Fibroblast of skin of right biceps (primary cell): ENCODE results near the gene THOC5.

ENCODE experiments used
- DNase-seq: peaks from one replicate; pipeline ENCODE4 v3.0.0-alpha.2; 2013

Gene THOC5

DNA sequence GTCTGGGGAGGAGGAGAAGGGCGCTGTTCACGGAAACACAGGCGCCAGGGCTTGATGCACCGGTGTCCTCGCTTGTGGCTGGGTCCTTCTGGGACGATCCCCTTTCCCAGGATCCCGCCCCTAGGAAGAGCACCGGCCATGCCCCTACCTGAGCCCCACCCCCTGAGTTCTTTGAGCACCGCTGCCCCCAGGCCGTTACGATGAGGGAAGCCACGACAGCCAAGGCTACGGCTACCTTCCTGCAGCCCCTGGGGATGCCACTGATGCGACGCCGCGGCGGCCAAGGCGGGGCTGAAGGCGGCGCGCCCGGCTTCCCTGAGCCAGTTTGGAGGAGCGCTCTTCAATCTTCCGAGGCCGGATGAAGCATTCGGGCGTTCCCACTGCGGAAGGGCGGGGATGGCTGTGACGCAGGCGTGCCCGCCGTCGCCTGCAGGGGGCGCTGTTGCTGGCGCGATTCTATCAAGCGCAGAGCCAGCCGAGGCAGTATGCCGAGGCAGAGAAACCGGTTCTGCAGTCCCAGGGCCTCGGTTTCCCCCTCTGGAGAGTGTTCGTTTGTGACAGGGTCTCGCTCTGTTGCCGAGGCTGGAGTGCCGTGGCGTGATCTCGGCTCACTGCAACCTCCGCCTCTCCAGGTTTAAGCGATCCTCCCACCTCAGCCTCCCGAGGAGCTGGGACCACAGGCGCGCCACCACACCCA, 83.2 kb downstream of the THOC5 start:
- DNase-seq = peak; percentile 47

DNA sequence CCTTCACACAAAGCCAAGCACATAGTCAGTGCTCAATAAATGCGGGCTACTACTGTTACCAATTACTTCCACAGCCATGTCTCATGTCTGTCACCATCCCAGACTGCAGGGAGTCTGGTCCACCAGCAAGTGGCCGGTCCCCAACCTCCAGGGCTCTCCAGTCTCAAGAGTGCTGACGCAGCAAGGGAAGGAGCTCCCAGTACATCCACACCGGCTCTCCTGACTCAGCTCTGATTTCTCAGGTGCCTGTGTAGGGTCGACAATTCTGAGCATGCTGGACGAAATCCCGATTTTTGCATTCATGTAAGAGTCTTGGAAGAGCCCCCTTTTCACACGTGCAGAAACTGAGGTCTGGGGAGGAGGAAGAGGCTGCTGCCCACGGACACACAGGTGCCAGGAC, 83.8 kb downstream of the THOC5 start:
- DNase-seq = no peak

DNA sequence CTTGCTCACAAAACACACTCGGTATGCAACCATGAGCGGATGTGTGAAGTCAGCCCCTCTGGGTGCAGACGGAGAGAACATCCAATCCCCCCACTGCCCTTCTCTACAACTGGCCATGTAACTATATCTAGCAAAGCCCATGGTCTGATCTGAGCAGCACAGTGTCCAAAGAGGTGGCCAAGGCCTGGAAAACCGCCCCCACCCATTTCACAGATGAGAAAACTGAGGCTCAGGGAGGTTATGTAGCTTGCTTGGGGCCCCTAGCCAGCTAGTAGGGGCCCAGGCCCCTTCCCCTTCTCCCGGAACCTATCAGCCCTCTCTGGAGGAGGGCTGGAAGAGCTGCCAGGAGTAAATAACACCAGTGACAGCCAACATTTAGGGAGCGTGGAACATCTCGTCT, 89.0 kb downstream of the THOC5 start:
- DNase-seq = no peak

DNA sequence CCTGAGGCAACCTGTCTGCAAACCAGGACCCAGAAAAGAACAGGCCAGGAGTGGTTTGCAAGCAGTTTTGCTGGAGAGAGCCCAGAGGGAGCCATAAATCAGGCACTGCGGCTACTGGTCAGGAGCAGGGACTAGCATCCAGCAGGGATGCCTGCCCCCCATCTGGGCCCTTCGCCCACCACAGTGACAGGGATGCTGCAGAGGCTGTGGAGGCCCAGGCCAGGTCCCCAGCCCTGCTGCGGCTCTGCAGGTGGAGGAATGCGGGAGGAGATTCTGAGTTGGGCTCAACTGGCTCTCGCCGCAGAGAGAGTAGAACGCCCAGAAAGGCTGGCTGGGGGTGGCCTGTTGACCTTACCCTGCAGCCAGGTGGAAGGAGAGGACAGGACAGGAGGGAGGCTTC, 89.9 kb downstream of the THOC5 start:
- no peak for DNase-seq

DNA sequence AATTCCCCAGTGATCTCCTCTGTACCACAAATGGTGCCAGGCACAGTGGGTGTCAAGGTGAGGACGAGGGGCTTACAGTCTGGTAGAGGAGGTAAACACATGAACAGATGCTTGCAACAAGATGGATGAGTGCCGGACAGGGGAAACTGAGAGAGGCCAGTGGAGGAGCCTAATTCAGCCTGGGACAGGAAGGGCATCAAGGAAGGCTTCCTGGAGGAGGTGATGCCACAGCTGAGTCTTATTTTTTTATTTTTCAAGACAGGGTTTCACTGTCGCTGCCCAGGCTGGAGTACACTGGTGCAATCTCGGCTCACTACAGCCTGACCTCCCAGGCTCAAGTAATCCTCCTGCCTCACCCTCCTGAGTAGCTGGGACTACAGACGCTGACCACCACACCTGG, 92.3 kb downstream of the THOC5 start:
- no peak for DNase-seq

DNA sequence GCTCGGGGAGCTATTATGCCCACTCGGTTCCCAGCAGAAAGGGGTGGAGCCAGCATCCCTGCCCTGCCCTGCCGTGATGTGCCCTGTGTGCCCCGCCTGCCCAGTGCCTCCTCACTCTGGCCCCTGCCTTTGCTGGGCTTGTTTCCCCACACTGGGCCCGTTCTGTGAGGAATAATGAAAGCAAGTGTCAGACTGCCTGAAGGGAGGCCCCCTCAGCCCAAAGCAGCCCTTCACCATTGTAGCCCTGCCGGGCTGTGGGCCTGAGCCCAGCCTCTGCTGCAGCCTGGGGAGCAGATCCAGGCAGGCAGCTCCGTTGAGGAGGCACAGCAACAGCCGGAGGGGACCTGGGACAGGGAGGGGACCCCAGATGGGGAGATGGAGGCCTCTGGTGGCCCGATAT, 93.8 kb downstream of the THOC5 start:
- no peak for DNase-seq

DNA sequence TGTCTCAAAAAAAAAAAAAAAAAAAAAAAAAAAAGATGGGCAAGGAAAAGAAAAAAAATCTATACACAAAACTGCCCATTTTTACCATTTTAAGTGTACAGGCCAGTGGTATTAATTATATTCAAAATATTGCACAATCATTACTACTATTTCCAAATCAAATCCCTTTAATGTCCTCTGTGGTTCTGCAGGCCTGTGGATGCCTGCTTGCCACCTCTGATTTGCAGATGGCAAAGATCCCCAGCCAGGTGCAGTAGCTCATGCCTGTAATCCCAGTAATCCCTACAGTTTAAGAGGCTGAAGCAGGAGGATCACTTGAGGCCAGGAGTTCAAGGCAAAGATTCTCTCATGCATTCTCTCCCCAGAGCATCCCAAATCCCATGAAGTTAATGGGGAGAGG, 95.0 kb downstream of the THOC5 start:
- no peak for DNase-seq

DNA sequence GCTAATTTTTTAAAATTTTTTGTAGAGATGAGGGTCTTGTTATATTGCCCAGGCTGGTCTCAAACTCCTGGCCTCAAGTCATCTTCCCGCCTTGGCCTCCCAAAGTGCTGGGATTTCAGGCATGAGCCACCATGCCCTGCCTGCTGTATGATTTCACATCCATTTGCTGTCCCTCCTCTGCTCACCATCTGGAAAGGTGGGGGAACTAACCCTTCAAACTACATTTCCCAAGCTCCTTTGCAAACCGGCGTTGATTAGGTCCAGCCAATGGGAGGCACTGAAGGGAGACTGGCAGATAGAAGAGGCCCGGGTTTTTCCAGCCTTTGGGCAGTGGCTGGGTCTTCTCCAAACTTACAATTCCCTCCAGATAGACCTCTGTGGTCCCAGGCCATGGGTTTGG, 95.8 kb downstream of the THOC5 start:
- peak; percentile 46 for DNase-seq

DNA sequence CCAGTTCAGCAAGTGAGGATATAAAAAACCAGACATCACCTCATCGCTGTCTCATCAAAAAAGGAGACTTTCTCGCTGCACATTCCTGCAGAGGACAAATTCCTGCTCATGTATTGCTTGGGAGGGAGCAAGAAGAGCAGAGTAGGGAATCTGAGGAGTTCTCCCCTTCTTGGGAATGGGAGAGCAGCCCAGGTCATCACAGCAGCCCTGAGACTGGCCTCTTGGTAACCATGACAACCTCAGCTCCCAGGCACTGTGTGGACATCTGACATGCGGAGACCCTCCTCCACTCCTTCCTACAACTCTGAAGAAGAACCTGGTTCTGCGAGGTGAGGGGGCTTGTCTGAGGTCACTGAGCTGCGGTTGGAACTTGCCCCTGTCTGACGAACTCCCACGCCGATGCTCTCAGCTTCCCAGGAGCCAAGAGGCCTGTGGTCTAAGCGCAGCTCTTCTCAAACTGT, 97.3 kb downstream of the THOC5 start:
- peak; percentile 78 for DNase-seq
